Dendritic cell treated with granulocyte-macrophage colony-stimulating factor and Interleukin-4, amounts not matched to agents 40 ng/mL and 50 ng/mL, for 4 days (primary cell): ENCODE measurements around the gene SPATA2.
A peak's percentile ranks its signal among the peaks of the same experiment; 100 is the strongest.

Experiments
- H3K27ac Mint-ChIP-seq: one replicate; pipeline ENCODE4 v1.8.0; 2022; ENCODE audit warnings: mild to moderate bottlenecking, mixed read lengths
- H3K27me3 Mint-ChIP-seq: one replicate; pipeline ENCODE4 v1.8.0; 2022; ENCODE audit warnings: mild to moderate bottlenecking, mixed read lengths
- H3K36me3 Mint-ChIP-seq: one replicate; pipeline ENCODE4 v1.8.0; 2022; ENCODE audit warnings: low read depth, mixed read lengths
- H3K4me1 Mint-ChIP-seq: one replicate; pipeline ENCODE4 v1.8.0; 2022; ENCODE audit warnings: low read depth, mixed read lengths
- H3K4me3 Mint-ChIP-seq: one replicate; pipeline ENCODE4 v1.8.0; 2022; ENCODE audit warnings: mild to moderate bottlenecking, moderate library complexity, mixed read lengths
- H3K9me3 Mint-ChIP-seq: one replicate; pipeline ENCODE4 v1.8.0; 2022; ENCODE audit warnings: mixed read lengths
- intact Hi-C: fragments of 100-400 bp; cut with micrococcal nuclease; formaldehyde crosslinking; loops from one replicate; pipeline ENCODE4 v1.15.0; 2022

The SPATA2 gene

GRCh38 chr20:49916146-49917002, 1.0 kb upstream of the SPATA2 start:
- Mint-ChIP-seq H3K4me3 (peak overlapping the region; percentile 98), H3K36me3 (peaks cover 12% of the 10 kb centered on the region), H3K4me1 (peaks cover 48% of the 10 kb centered on the region), H3K27ac (peak overlapping the region; percentile 99), H3K9me3 (no peaks in the 10 kb centered on the region), H3K27me3 (no peaks in the 10 kb centered on the region)
- intact Hi-C loops: no loop called here

GRCh38 chr20:49915118-49915379, 280 bp downstream of the SPATA2 start:
- intact Hi-C loops: loop anchor here (2.0 kb wide), 1 partner anchor 22 kb away; the partner anchor contains the start of gene RNF114
- peaks cover 59% of the 10 kb centered on the region for H3K4me1 Mint-ChIP-seq
- no peaks in the 10 kb centered on the region for H3K27me3 Mint-ChIP-seq
- peak overlapping the region; percentile 99 for H3K27ac Mint-ChIP-seq
- H3K36me3 Mint-ChIP-seq: peaks cover 26% of the 10 kb centered on the region
- H3K4me3 Mint-ChIP-seq: peak overlapping the region; percentile 98
- H3K9me3 Mint-ChIP-seq: no peaks in the 10 kb centered on the region

GRCh38 chr20:49914310-49915117, 815 bp downstream of the SPATA2 start:
- no peaks in the 10 kb centered on the region for H3K9me3 Mint-ChIP-seq

GRCh38 chr20:49913399-49914047, 1.8 kb downstream of the SPATA2 start:
- Mint-ChIP-seq H3K27ac (no peak overlapping the region), H3K4me3 (no peak overlapping the region), H3K4me1 (peaks cover 56% of the 10 kb centered on the region), H3K27me3 (no peaks in the 10 kb centered on the region), H3K36me3 (peaks cover 41% of the 10 kb centered on the region), H3K9me3 (no peaks in the 10 kb centered on the region)
- intact Hi-C loops: loop anchor here (2.0 kb wide), 1 partner anchor 23 kb away; the partner anchor contains the start of gene RNF114

More at GRCh38 chr20:49914310-49915117, 815 bp downstream of the SPATA2 start:
- Mint-ChIP-seq H3K27ac (peak overlapping the region; percentile 99), H3K4me1 (peaks cover 59% of the 10 kb centered on the region), H3K27me3 (no peaks in the 10 kb centered on the region), H3K4me3 (peak overlapping the region; percentile 98), H3K36me3 (peaks cover 31% of the 10 kb centered on the region)
- intact Hi-C loops: loop anchor here (2.0 kb wide), 1 partner anchor 22 kb away; the partner anchor contains the start of gene RNF114

- no peaks in the 10 kb centered on the region for H3K9me3 Mint-ChIP-seq
- H3K4me3 Mint-ChIP-seq: no peak overlapping the region
- no peak overlapping the region for H3K27ac Mint-ChIP-seq
- H3K36me3 Mint-ChIP-seq: peaks cover 67% of the 10 kb centered on the region
- H3K4me1 Mint-ChIP-seq: peaks cover 36% of the 10 kb centered on the region
- intact Hi-C loops: no loop called here
- no peaks in the 10 kb centered on the region for H3K27me3 Mint-ChIP-seq
Observed at GRCh38 chr20:49910340-49910706, 5.0 kb downstream of the SPATA2 start.

- intact Hi-C loops: no loop called here
- Mint-ChIP-seq H3K9me3 (no peaks in the 10 kb centered on the region), H3K36me3 (peaks cover 67% of the 10 kb centered on the region), H3K27me3 (no peaks in the 10 kb centered on the region), H3K27ac (no peak overlapping the region), H3K4me1 (peaks cover 34% of the 10 kb centered on the region), H3K4me3 (no peak overlapping the region)
Observed at GRCh38 chr20:49909499-49910339, 5.6 kb downstream of the SPATA2 start.

GRCh38 chr20:49908258-49908565, 7.1 kb downstream of the SPATA2 start:
- no peaks in the 10 kb centered on the region for H3K27me3 Mint-ChIP-seq
- peaks cover 82% of the 10 kb centered on the region for H3K36me3 Mint-ChIP-seq
- no peak overlapping the region for H3K27ac Mint-ChIP-seq
- peaks cover 20% of the 10 kb centered on the region for H3K4me1 Mint-ChIP-seq
- no peaks in the 10 kb centered on the region for H3K9me3 Mint-ChIP-seq
- intact Hi-C loops: no loop called here
- no peak overlapping the region for H3K4me3 Mint-ChIP-seq

GRCh38 chr20:49907405-49908257, 7.7 kb downstream of the SPATA2 start:
- Mint-ChIP-seq H3K4me3 (no peak overlapping the region), H3K27ac (no peak overlapping the region), H3K27me3 (no peaks in the 10 kb centered on the region), H3K9me3 (no peaks in the 10 kb centered on the region), H3K4me1 (peaks cover 14% of the 10 kb centered on the region), H3K36me3 (peaks cover 88% of the 10 kb centered on the region)
- intact Hi-C loops: no loop called here

- no peaks in the 10 kb centered on the region for H3K9me3 Mint-ChIP-seq
- intact Hi-C loops: no loop called here
- H3K27me3 Mint-ChIP-seq: no peaks in the 10 kb centered on the region
- no peak overlapping the region for H3K27ac Mint-ChIP-seq
- H3K4me3 Mint-ChIP-seq: no peak overlapping the region
- peaks cover 91% of the 10 kb centered on the region for H3K36me3 Mint-ChIP-seq
- peaks cover 11% of the 10 kb centered on the region for H3K4me1 Mint-ChIP-seq
Observed at GRCh38 chr20:49906615-49907154, 8.6 kb downstream of the SPATA2 start.

- H3K36me3 Mint-ChIP-seq: peaks cover 88% of the 10 kb centered on the region
- no peak overlapping the region for H3K27ac Mint-ChIP-seq
- no peak overlapping the region for H3K4me3 Mint-ChIP-seq
- no peaks in the 10 kb centered on the region for H3K9me3 Mint-ChIP-seq
- no peaks in the 10 kb centered on the region for H3K27me3 Mint-ChIP-seq
- peaks cover 10% of the 10 kb centered on the region for H3K4me1 Mint-ChIP-seq
- intact Hi-C loops: no loop called here
Observed at GRCh38 chr20:49906101-49906604, 9.2 kb downstream of the SPATA2 start.

GRCh38 chr20:49905415-49906091, 9.8 kb downstream of the SPATA2 start:
- H3K9me3 Mint-ChIP-seq: no peaks in the 10 kb centered on the region
- H3K4me1 Mint-ChIP-seq: peaks cover 4% of the 10 kb centered on the region
- intact Hi-C loops: no loop called here
- H3K27me3 Mint-ChIP-seq: no peaks in the 10 kb centered on the region
- H3K36me3 Mint-ChIP-seq: peaks cover 82% of the 10 kb centered on the region
- H3K4me3 Mint-ChIP-seq: no peak overlapping the region
- H3K27ac Mint-ChIP-seq: no peak overlapping the region
